EL (cell line): ENCODE data around the gene ASPG.

Experiments used
- DNase-seq: peaks from one replicate; pipeline ENCODE4 v3.0.0-alpha.2; 2016

Gene ASPG

GRCh38 chr14:104138718-104139459 lies 53.4 kb downstream of the ASPG start:
- no peak for DNase-seq

GRCh38 chr14:104139460-104140212 lies 54.1 kb downstream of the ASPG start:
- no peak for DNase-seq

GRCh38 chr14:104140213-104140462 lies 54.6 kb downstream of the ASPG start:
- DNase-seq: no peak

GRCh38 chr14:104140463-104141331 lies 55.2 kb downstream of the ASPG start:
- DNase-seq: no peak

GRCh38 chr14:104141621-104142091 lies 56.2 kb downstream of the ASPG start:
- DNase-seq: no peak

GRCh38 chr14:104142136-104142945 lies 56.8 kb downstream of the ASPG start:
- DNase-seq: no peak

- no peak for DNase-seq
These were observed 57.5 kb downstream of the ASPG start for GRCh38 chr14:104142946-104143470.

- no peak for DNase-seq
These were observed 58.3 kb downstream of the ASPG start for GRCh38 chr14:104143521-104144452.

- DNase-seq: no peak
These were observed 58.9 kb downstream of the ASPG start for GRCh38 chr14:104144453-104144790.

GRCh38 chr14:104144911-104145825 lies 59.7 kb downstream of the ASPG start:
- no peak for DNase-seq

- no peak for DNase-seq
These were observed 60.5 kb downstream of the ASPG start for GRCh38 chr14:104145826-104146601.

- DNase-seq: no peak
These were observed 61.3 kb downstream of the ASPG start for GRCh38 chr14:104146651-104147345.

GRCh38 chr14:104147346-104148125 lies 62.0 kb downstream of the ASPG start:
- no peak for DNase-seq

- DNase-seq: no peak
These were observed 63.2 kb downstream of the ASPG start for GRCh38 chr14:104148433-104149277.

GRCh38 chr14:104149278-104149595 lies 63.7 kb downstream of the ASPG start:
- no peak for DNase-seq

- DNase-seq: no peak
These were observed 64.2 kb downstream of the ASPG start for GRCh38 chr14:104149617-104150135.
